ENCODE measurements around the gene HRAS.

DNA sequence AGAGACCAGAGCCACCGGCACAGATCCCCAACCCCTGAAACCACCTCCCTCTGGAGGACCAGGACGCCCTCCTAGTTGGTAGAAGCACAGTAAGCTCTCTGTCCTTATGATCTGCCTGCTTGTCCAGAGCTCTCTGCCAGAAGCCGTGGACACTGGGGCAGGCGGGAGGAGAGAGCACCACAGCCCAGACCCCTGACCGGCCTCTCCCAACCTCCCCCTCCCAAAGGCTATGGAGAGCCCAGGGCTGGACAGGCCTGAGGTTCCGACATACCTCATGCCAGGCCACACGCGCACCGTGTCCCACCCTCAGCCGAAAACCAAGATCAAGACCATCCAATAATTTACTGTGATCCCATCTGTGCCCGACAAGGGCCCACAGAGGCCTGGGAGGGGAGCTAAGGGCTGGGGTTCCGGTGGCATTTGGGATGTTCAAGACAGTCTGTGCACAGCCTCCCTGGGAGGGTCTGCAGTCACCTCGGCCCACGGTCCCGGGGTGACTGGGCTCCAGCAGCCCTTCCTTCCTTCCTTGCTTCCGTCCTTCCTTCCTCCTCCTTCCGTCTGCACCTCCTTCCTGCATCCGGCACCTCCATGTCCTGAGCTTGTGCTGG is 3.4 kb downstream of the HRAS start:
- TF ChIP-seq, protein P1, sequence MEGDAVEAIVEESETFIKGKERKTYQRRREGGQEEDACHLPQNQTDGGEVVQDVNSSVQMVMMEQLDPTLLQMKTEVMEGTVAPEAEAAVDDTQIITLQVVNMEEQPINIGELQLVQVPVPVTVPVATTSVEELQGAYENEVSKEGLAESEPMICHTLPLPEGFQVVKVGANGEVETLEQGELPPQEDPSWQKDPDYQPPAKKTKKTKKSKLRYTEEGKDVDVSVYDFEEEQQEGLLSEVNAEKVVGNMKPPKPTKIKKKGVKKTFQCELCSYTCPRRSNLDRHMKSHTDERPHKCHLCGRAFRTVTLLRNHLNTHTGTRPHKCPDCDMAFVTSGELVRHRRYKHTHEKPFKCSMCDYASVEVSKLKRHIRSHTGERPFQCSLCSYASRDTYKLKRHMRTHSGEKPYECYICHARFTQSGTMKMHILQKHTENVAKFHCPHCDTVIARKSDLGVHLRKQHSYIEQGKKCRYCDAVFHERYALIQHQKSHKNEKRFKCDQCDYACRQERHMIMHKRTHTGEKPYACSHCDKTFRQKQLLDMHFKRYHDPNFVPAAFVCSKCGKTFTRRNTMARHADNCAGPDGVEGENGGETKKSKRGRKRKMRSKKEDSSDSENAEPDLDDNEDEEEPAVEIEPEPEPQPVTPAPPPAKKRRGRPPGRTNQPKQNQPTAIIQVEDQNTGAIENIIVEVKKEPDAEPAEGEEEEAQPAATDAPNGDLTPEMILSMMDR (IDR thresholded peaks at IDR 0.05): no peak
- no peak for TF ChIP-seq POLR2A (IDR thresholded peaks at IDR 0.05)
